Effector memory CD4-positive, alpha-beta T cell (primary cell): ENCODE results near the gene TESK2.
"Not testable (repeated sequence)": the region's sequence is repeated elsewhere in the genome, so short reads cannot be mapped to it uniquely, and the experiment has no call there.

Experiments used
- DNase-seq, 3 donors: peaks; one replicate each; pipeline ENCODE4 v3.0.0-alpha.2; 2020
- H3K27ac ChIP-seq: 2 replicates; pipeline ENCODE4 v1.7.0; 2013; ENCODE audit warnings: mild to moderate bottlenecking, low read length, moderate library complexity; ENCODE audit not compliant: insufficient read depth, poor library complexity, severe bottlenecking
- H3K27me3 ChIP-seq: replicated peaks from 2 replicates; pipeline ENCODE4 v1.7.0; 2013; ENCODE audit warnings: mild to moderate bottlenecking, low read length; ENCODE audit not compliant: insufficient read depth, control insufficient read depth, poor library complexity, severe bottlenecking
- H3K36me3 ChIP-seq: 2 replicates; pipeline ENCODE4 v1.7.0; 2013; ENCODE audit warnings: mild to moderate bottlenecking, low read length, moderate library complexity; ENCODE audit not compliant: control insufficient read depth, insufficient read depth
- H3K4me1 ChIP-seq: 2 replicates; pipeline ENCODE4 v1.7.0; 2013; ENCODE audit warnings: low read length, mild to moderate bottlenecking; ENCODE audit not compliant: control insufficient read depth, insufficient read depth, poor library complexity, severe bottlenecking
- H3K4me3 ChIP-seq: 2 replicates; pipeline ENCODE4 v1.7.0; 2013; ENCODE audit warnings: low read length, low read depth, mild to moderate bottlenecking; ENCODE audit not compliant: insufficient read depth, poor library complexity, severe bottlenecking
- H3K9me3 ChIP-seq: 2 replicates; pipeline ENCODE4 v1.7.0; 2013; ENCODE audit warnings: mild to moderate bottlenecking, low read length, moderate library complexity; ENCODE audit not compliant: control insufficient read depth

Gene TESK2

GRCh38 chr1:45364294-45364693 lies 126.7 kb downstream of the TESK2 start:
- H3K4me3 ChIP-seq, result no peak overlapping the region
- H3K4me1 ChIP-seq, result no peaks in the 10 kb centered on the region
- no peaks in the 10 kb centered on the region for H3K27me3 ChIP-seq
- H3K36me3 ChIP-seq, result no peaks in the 10 kb centered on the region
- DNase-seq, result no peak
- no peak overlapping the region for H3K27ac ChIP-seq
- no peaks in the 10 kb centered on the region for H3K9me3 ChIP-seq

- H3K4me1 ChIP-seq, H3K9me3 ChIP-seq, H3K27me3 ChIP-seq, DNase-seq, H3K36me3 ChIP-seq, H3K27ac ChIP-seq, H3K4me3 ChIP-seq: not testable (repeated sequence)
Measured at GRCh38 chr1:45360981-45361380, 130.0 kb downstream of the TESK2 start.

GRCh38 chr1:45359882-45360513 lies 131.0 kb downstream of the TESK2 start:
- Histone ChIP-seq H3K36me3 (no peaks in the 10 kb centered on the region), H3K27ac (no peak overlapping the region)

GRCh38 chr1:45356186-45356585 lies 134.8 kb downstream of the TESK2 start:
- no peak overlapping the region for H3K4me3 ChIP-seq
- no peaks in the 10 kb centered on the region for H3K9me3 ChIP-seq
- H3K27ac ChIP-seq, result no peak overlapping the region
- H3K36me3 ChIP-seq, result no peaks in the 10 kb centered on the region
- H3K4me1 ChIP-seq, result no peaks in the 10 kb centered on the region
- DNase-seq, result no peak
- H3K27me3 ChIP-seq, result no peaks in the 10 kb centered on the region

More at GRCh38 chr1:45359882-45360513, 131.0 kb downstream of the TESK2 start:
- Histone ChIP-seq H3K4me3 (no peak overlapping the region), H3K9me3 (no peaks in the 10 kb centered on the region), H3K27me3 (no peaks in the 10 kb centered on the region), H3K4me1 (no peaks in the 10 kb centered on the region)
- peak in 1 of 3 donors; percentile 20 for DNase-seq

- no peak for DNase-seq
- Histone ChIP-seq H3K27ac (no peak overlapping the region), H3K4me3 (no peak overlapping the region), H3K9me3 (no peaks in the 10 kb centered on the region), H3K36me3 (no peaks in the 10 kb centered on the region), H3K27me3 (no peaks in the 10 kb centered on the region), H3K4me1 (no peaks in the 10 kb centered on the region)
Measured at GRCh38 chr1:45355683-45356082, 135.3 kb downstream of the TESK2 start.

- Histone ChIP-seq H3K27ac (no peak overlapping the region), H3K4me1 (no peaks in the 10 kb centered on the region), H3K27me3 (no peaks in the 10 kb centered on the region), H3K36me3 (no peaks in the 10 kb centered on the region), H3K9me3 (no peaks in the 10 kb centered on the region), H3K4me3 (no peak overlapping the region)
- DNase-seq, result no peak
Measured at GRCh38 chr1:45354838-45355237, 136.1 kb downstream of the TESK2 start.

- Histone ChIP-seq H3K4me1 (no peaks in the 10 kb centered on the region), H3K27me3 (no peaks in the 10 kb centered on the region), H3K4me3 (no peak overlapping the region), H3K9me3 (no peaks in the 10 kb centered on the region), H3K36me3 (no peaks in the 10 kb centered on the region), H3K27ac (no peak overlapping the region)
- no peak for DNase-seq
Measured at GRCh38 chr1:45353685-45354084, 137.3 kb downstream of the TESK2 start.

GRCh38 chr1:45351508-45351907 lies 139.5 kb downstream of the TESK2 start:
- no peak overlapping the region for H3K27ac ChIP-seq
- H3K36me3 ChIP-seq, result no peaks in the 10 kb centered on the region
- H3K4me1 ChIP-seq, result no peaks in the 10 kb centered on the region
- DNase-seq, result no peak
- no peaks in the 10 kb centered on the region for H3K9me3 ChIP-seq
- H3K4me3 ChIP-seq, result no peak overlapping the region
- no peaks in the 10 kb centered on the region for H3K27me3 ChIP-seq

GRCh38 chr1:45348966-45349677 lies 141.8 kb downstream of the TESK2 start:
- H3K36me3 ChIP-seq, result peaks cover 10% of the 10 kb centered on the region
- H3K9me3 ChIP-seq, result no peaks in the 10 kb centered on the region
- no peaks in the 10 kb centered on the region for H3K4me1 ChIP-seq
- H3K4me3 ChIP-seq, result no peak overlapping the region
- DNase-seq, result no peak
- H3K27me3 ChIP-seq, result no peaks in the 10 kb centered on the region
- H3K27ac ChIP-seq, result no peak overlapping the region

GRCh38 chr1:45348609-45348965 lies 142.4 kb downstream of the TESK2 start:
- no peak for DNase-seq
- H3K4me1 ChIP-seq, result no peaks in the 10 kb centered on the region
- peaks cover 16% of the 10 kb centered on the region for H3K36me3 ChIP-seq
- H3K27ac ChIP-seq, result no peak overlapping the region
- H3K9me3 ChIP-seq, result no peaks in the 10 kb centered on the region
- no peaks in the 10 kb centered on the region for H3K27me3 ChIP-seq
- H3K4me3 ChIP-seq, result no peak overlapping the region
